Liver (tissue), 9 donors: ENCODE data around the gene AIF1. TPM values are rescaled to one million over a fixed set of nuclear protein-coding genes. Genes with fewer than 3 reads are reported as not detected.

Experiments used
- DNase-seq: peaks from one replicate; pipeline ENCODE4 v3.0.0-alpha.2; 2017; ENCODE audit warnings: low spot score
- H3K27ac ChIP-seq, 2 donors: one replicate each; pipeline ENCODE4 v1.7.0; 2013; ENCODE audit warnings: inconsistent platforms in 2 of 2, low read length in 2 of 2, control low read depth in 1 of 2, low read depth in 1 of 2, mild to moderate bottlenecking in 1 of 2
- H3K27me3 ChIP-seq, 4 donors: one replicate each; pipeline versions ENCODE4 v1.6.1 to v1.7.0; 2013; ENCODE audit warnings: low read length in 3 of 4, inconsistent platforms in 1 of 4, mild to moderate bottlenecking in 1 of 4, moderate library complexity in 1 of 4; ENCODE audit not compliant: control insufficient read depth in 4 of 4, insufficient read depth in 4 of 4
- H3K36me3 ChIP-seq, 4 donors: one replicate each; pipeline versions ENCODE4 v1.6.1 to v1.7.0; 2013; ENCODE audit warnings: low read length in 3 of 4, mild to moderate bottlenecking in 3 of 4, low read depth in 1 of 4, moderate library complexity in 1 of 4; ENCODE audit not compliant: control insufficient read depth in 4 of 4, insufficient read depth in 3 of 4
- H3K4me1 ChIP-seq, 4 donors: one replicate each; pipeline versions ENCODE4 v1.6.1 to v1.7.0; 2013; ENCODE audit warnings: low read length in 3 of 4, mild to moderate bottlenecking in 3 of 4, moderate library complexity in 1 of 4; ENCODE audit not compliant: control insufficient read depth in 4 of 4, insufficient read depth in 4 of 4
- H3K4me3 ChIP-seq, 3 donors: one replicate each; pipeline versions ENCODE4 v1.6.1 to v1.7.0; 2013; ENCODE audit warnings: low read length in 3 of 3, control low read depth in 1 of 3, low read depth in 1 of 3, mild to moderate bottlenecking in 1 of 3
- H3K9ac ChIP-seq, 2 donors: one replicate each; pipeline ENCODE4 v1.7.0; 2013; ENCODE audit warnings: low read length in 2 of 2, mild to moderate bottlenecking in 2 of 2, moderate library complexity in 2 of 2, control low read depth in 1 of 2, low read depth in 1 of 2
- H3K9me3 ChIP-seq, 4 donors: one replicate each; pipeline versions ENCODE4 v1.6.1 to v1.7.0; 2013; ENCODE audit warnings: low read length in 3 of 4; ENCODE audit not compliant: control insufficient read depth in 4 of 4
- EGR1 ChIP-seq, 2 donors: IDR thresholded peaks; 2 replicates each; pipeline ENCODE4 v1.6.1; 2016 to 2018; ENCODE audit warnings: antibody characterized with exemption in 2 of 2, low read depth in 2 of 2
- FOXA2 ChIP-seq: IDR thresholded peaks from 2 replicates; pipeline ENCODE4 v1.6.1; 2016; ENCODE audit warnings: antibody characterized with exemption
- HNF4A ChIP-seq, 2 donors: conservative IDR thresholded peaks; 2 replicates each; pipeline ENCODE4 v1.6.1; 2016; ENCODE audit warnings: antibody characterized with exemption in 2 of 2, mild to moderate bottlenecking in 2 of 2
- JUND ChIP-seq, 2 donors: IDR thresholded peaks; 2 replicates each; pipeline ENCODE4 v1.6.1; 2016; ENCODE audit warnings: antibody characterized with exemption in 2 of 2
- RAD21 ChIP-seq, 2 donors: IDR thresholded peaks; 2 replicates each; pipeline ENCODE4 v1.6.1; 2016; ENCODE audit warnings: antibody characterized with exemption in 2 of 2, mild to moderate bottlenecking in 2 of 2
- REST ChIP-seq: IDR thresholded peaks from 2 replicates; pipeline ENCODE4 v1.6.1; 2016; ENCODE audit warnings: antibody characterized with exemption, mild to moderate bottlenecking
- SP1 ChIP-seq: IDR thresholded peaks from 2 replicates; pipeline ENCODE4 v1.6.1; 2018; ENCODE audit warnings: antibody characterized with exemption, mild to moderate bottlenecking
- TAF1 ChIP-seq: conservative IDR thresholded peaks from 2 replicates; pipeline ENCODE4 v1.6.1; 2016; ENCODE audit warnings: antibody characterized with exemption, mild to moderate bottlenecking
- YY1 ChIP-seq: IDR thresholded peaks from 2 replicates; pipeline ENCODE4 v1.6.1; 2016; ENCODE audit warnings: antibody characterized with exemption, mild to moderate bottlenecking
- WGBS: extraction: QIAGEN DNeasy Blood & Tissue Kit; methylation state at CpG from one replicate; pipeline ENCODE4 v1.1.7; 2013; 5-methylcytosine and 5-hydroxymethylcytosine counted together
- polyA plus RNA-seq, 2 donors: library from polyadenylated mRNA; stranded (reverse) in 1 of 2; unstranded in 1 of 2; fragments of 200-250 nt in 1 of 2; fragments of >200 nt in 1 of 2; fragmentation: Nextera tagmentation in 1 of 2; extraction: Ambion mirVana in 1 of 2; gene quantifications; one replicate each; pipeline versions ENCODE4 v1.2.1 to v1.2.3, GENCODE V29; 2013 to 2015
- total RNA-seq, 2 donors: library from RNA; depleted of rRNA; stranded (reverse); fragments of >200 nt; gene quantifications; one replicate each; pipeline ENCODE4 v1.2.3, GENCODE V29; 2014
- TF ChIP-seq, protein P1 (sequence below): IDR thresholded peaks from 2 replicates; pipeline ENCODE4 v1.6.1; 2016; ENCODE audit warnings: antibody characterized with exemption
- TF ChIP-seq, protein P2 (sequence below): fragments of 150-350 bp; IDR thresholded peaks from 2 replicates; pipeline ENCODE4 v1.5.1; 2017; ENCODE audit warnings: improper control_type of control experiment, low read depth, low read length; ENCODE audit not compliant: missing input control
- donor health status: healthy.
- donor health status: healthy.
- donor health status: healthy.
- donor health status: healthy.
- donor health status: healthy.

The AIF1 gene
- total and polyA plus RNA-seq, 4 donors: 12.2 to 46.8 (median 26.7) TPM

DNA sequence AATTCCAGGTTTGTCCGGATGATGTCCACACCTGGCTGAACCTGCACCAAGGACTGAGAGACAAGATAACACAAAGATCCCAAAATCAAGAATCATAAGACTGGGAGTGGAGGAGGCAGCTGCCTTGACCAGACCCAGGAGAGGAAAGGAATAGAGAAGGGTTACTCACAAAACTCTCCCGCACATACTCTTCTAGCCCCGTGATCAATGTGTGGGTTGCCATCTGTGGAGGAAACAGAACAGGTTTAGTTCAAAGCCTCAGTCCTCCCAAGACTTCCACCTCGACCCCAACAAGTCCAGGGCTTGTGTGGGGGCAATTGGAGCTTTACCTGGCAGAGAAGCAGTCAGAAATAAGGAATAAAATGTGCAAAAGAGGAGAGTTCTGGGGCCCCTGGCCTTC, 26.3 kb downstream of the AIF1 start (continued):
- TF ChIP-seq REST: no peak

GRCh38 chr6:31642798-31643570, 27.9 kb downstream of the AIF1 start:
- DNase-seq: no peak
- H3K27ac ChIP-seq: no peak overlapping the region

DNA sequence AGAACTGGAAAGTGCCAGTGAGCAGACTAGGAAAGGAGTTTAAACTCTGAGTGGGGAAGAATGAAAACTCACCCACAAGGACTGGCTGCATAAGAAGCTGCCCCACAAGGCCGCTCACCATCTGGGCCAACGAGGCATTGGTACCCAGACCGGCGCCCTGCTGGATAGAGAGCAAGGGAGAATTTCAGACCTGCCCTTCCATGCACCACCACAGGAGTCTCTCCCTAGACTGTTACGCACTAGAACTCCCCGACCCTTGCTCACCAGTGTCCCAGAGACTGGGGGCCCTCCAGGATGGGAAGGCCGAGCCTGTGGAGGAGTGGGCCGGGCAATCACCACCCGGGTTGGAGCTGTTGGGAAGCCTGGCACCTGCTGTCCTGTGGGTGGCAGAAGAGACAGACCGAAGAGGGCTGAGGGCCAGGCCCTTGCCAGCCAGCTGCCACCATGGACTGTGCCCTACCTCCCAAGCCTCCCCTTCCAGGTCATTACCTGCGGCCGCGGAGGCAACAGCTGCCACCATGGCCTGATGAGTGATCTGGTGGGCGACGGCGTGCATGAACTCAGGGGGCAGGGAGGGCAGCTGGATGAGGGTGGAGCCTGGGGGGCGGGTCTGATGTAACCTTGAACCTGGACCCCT, 28.9 kb downstream of the AIF1 start:
- 62% methylated on average over 17 of the region's 17 CpGs for WGBS

More at GRCh38 chr6:31642798-31643570, 27.9 kb downstream of the AIF1 start:
- Histone ChIP-seq H3K4me1 (peaks cover 0 to 25% (median 19%) of the 10 kb centered on the region in 4 donors), H3K9ac (no peak overlapping the region), H3K27me3 (no peaks in the 10 kb centered on the region), H3K36me3 (peaks cover 31 to 87% (median 66%) of the 10 kb centered on the region in 4 donors), H3K9me3 (no peaks in the 10 kb centered on the region), H3K4me3 (no peak overlapping the region)
- WGBS: 74% methylated on average over 6 of the region's 6 CpGs
- TF ChIP-seq TAF1: no peak
- peak; percentile 10 for TF ChIP-seq SP1
- TF ChIP-seq HNF4A (conservative IDR thresholded peaks at IDR 0.05): peak; percentile 25
- TF ChIP-seq EGR1 (IDR thresholded peaks at IDR 0.05; ENCODE audit: low read depth in 2 of 2): no peak
- TF ChIP-seq YY1: no peak
- TF ChIP-seq RAD21 (IDR thresholded peaks at IDR 0.05): no peak
- TF ChIP-seq JUND (IDR thresholded peaks at IDR 0.05): no peak
- TF ChIP-seq REST: no peak
- TF ChIP-seq FOXA2: no peak

More for the DNA sequence above, 28.9 kb downstream of the AIF1 start:
- no peak for DNase-seq
- Histone ChIP-seq H3K4me1 (peaks cover 0 to 25% (median 19%) of the 10 kb centered on the region in 4 donors), H3K27ac (no peak overlapping the region), H3K27me3 (no peaks in the 10 kb centered on the region), H3K9me3 (no peaks in the 10 kb centered on the region), H3K4me3 (no peak overlapping the region), H3K9ac (no peak overlapping the region), H3K36me3 (peaks cover 36 to 90% (median 72%) of the 10 kb centered on the region in 4 donors)
- TF ChIP-seq HNF4A (conservative IDR thresholded peaks at IDR 0.05): peak; percentile 45 to 57
- TF ChIP-seq, protein P1, sequence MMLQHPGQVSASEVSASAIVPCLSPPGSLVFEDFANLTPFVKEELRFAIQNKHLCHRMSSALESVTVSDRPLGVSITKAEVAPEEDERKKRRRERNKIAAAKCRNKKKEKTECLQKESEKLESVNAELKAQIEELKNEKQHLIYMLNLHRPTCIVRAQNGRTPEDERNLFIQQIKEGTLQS: no peak
- TF ChIP-seq, protein P2, sequence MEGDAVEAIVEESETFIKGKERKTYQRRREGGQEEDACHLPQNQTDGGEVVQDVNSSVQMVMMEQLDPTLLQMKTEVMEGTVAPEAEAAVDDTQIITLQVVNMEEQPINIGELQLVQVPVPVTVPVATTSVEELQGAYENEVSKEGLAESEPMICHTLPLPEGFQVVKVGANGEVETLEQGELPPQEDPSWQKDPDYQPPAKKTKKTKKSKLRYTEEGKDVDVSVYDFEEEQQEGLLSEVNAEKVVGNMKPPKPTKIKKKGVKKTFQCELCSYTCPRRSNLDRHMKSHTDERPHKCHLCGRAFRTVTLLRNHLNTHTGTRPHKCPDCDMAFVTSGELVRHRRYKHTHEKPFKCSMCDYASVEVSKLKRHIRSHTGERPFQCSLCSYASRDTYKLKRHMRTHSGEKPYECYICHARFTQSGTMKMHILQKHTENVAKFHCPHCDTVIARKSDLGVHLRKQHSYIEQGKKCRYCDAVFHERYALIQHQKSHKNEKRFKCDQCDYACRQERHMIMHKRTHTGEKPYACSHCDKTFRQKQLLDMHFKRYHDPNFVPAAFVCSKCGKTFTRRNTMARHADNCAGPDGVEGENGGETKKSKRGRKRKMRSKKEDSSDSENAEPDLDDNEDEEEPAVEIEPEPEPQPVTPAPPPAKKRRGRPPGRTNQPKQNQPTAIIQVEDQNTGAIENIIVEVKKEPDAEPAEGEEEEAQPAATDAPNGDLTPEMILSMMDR: peak; percentile 11
- peak; percentile 51 to 69 for TF ChIP-seq RAD21 (IDR thresholded peaks at IDR 0.05)
